Suprapubic skin (tissue), 3 donors: ENCODE data around the gene SEMA5A.

Source experiments
- EP300 ChIP-seq: sonication (generic); formaldehyde crosslinking; IDR thresholded peaks from one replicate; pipeline ENCODE4 v1.6.1; 2017; ENCODE audit warnings: antibody characterized with exemption
- POLR2A ChIP-seq, 2 donors: fragments of 450-650 bp; IDR thresholded peaks; one replicate each; pipeline ENCODE4 v1.6.1; 2017; ENCODE audit warnings: antibody characterized with exemption in 2 of 2, mild to moderate bottlenecking in 2 of 2, moderate library complexity in 2 of 2
- TF ChIP-seq, protein P1 (sequence below), 2 donors: fragments of 200-600 bp in 1 of 2; fragments of 450-650 bp in 1 of 2; sonication (generic) in 1 of 2; IDR thresholded peaks; one replicate each; pipeline ENCODE4 v1.5.1; 2016 to 2019; ENCODE audit warnings: antibody characterized with exemption in 2 of 2, mild to moderate bottlenecking in 1 of 2, moderate library complexity in 1 of 2

- TF ChIP-seq, protein P1, sequence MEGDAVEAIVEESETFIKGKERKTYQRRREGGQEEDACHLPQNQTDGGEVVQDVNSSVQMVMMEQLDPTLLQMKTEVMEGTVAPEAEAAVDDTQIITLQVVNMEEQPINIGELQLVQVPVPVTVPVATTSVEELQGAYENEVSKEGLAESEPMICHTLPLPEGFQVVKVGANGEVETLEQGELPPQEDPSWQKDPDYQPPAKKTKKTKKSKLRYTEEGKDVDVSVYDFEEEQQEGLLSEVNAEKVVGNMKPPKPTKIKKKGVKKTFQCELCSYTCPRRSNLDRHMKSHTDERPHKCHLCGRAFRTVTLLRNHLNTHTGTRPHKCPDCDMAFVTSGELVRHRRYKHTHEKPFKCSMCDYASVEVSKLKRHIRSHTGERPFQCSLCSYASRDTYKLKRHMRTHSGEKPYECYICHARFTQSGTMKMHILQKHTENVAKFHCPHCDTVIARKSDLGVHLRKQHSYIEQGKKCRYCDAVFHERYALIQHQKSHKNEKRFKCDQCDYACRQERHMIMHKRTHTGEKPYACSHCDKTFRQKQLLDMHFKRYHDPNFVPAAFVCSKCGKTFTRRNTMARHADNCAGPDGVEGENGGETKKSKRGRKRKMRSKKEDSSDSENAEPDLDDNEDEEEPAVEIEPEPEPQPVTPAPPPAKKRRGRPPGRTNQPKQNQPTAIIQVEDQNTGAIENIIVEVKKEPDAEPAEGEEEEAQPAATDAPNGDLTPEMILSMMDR (IDR thresholded peaks at IDR 0.05), result no peak
- no peak for TF ChIP-seq EP300
- no peak for TF ChIP-seq POLR2A (IDR thresholded peaks at IDR 0.05)
Observed at GRCh38 chr5:9588254-9588653, 42.4 kb upstream of the SEMA5A start.
